ENCODE measurements around the gene PPP1R16B. TPM values are rescaled to one million over a fixed set of nuclear protein-coding genes. Genes with fewer than 3 reads are reported as not detected.

Gene PPP1R16B
- total and polyA plus RNA-seq, 2 of the 8 experiments (the other 6 are each of a cell fraction or from before 2014, with no cell fraction given): 2.6 to 8.9 TPM

- Histone ChIP-seq H4K91ac (replicated peaks; ENCODE audit: insufficient read length, low read length) (no peak overlapping the region), H3K23me2 (ENCODE audit: low read depth, low read length) (peaks cover 2% of the 10 kb centered on the region; the same call in 1 of the 2 replicates), H3K27me3 (replicated peaks in 1 of 4; ENCODE audit: control insufficient read depth in 3 of 4, extremely low read depth in 1 of 4, insufficient read depth in 3 of 4, low read length in 3 of 4) (no peaks in the 10 kb centered on the region), H2BK15ac (ENCODE audit: low read length) (no peak overlapping the region), H3K4ac (replicated peaks; ENCODE audit: insufficient read length, low read depth, low read length) (no peak overlapping the region), H3K4me2 (ENCODE audit: insufficient read depth in 1 of 2, low read depth in 2 of 2, low read length in 2 of 2) (no peak overlapping the region), H3K79me1 (ENCODE audit: low read depth, low read length) (no peaks in the 10 kb centered on the region; the same call in 1 of the 2 replicates), H3K27ac (ENCODE audit: low read depth, low read length) (no peak overlapping the region), H2BK120ac (replicated peaks; ENCODE audit: low read depth, low read length) (no peak overlapping the region), H3K4me3 (ENCODE audit: extremely low read depth in 1 of 4, insufficient read depth in 2 of 4, low read depth in 3 of 4, low read length in 4 of 4) (no peak overlapping the region), H4K8ac (ENCODE audit: extremely low read depth, insufficient read depth, low read length) (no peak overlapping the region), H2BK20ac (ENCODE audit: low read length) (no peak overlapping the region), H2BK12ac (ENCODE audit: low read depth, low read length) (no peak overlapping the region; the same call in 1 of the 2 replicates), H2AK5ac (ENCODE audit: low read depth, low read length) (0 out of 2 replicates have a peak overlapping the region, but pooled peaks have one; percentile 41), H3K56ac (replicated peaks; ENCODE audit: insufficient read length, low read depth, low read length) (no peak overlapping the region), H4K20me1 (replicated peaks in 1 of 2; ENCODE audit: control insufficient read depth in 1 of 2, insufficient read depth in 2 of 2, low read length in 2 of 2) (peaks cover 0 to 2% of the 10 kb centered on the region in 2 experiments), H3K79me2 (ENCODE audit: control insufficient read depth in 1 of 2, insufficient read depth in 2 of 2, low read length in 2 of 2) (no peaks in the 10 kb centered on the region), H3K14ac (ENCODE audit: insufficient read length) (no peak overlapping the region), H2BK5ac (ENCODE audit: low read depth, low read length) (peak overlapping the region; percentile 54; the same call in 1 of the 2 replicates), H3K23ac (ENCODE audit: insufficient read length) (no peak overlapping the region), H3K4me1 (replicated peaks in 1 of 4; ENCODE audit: control insufficient read depth in 3 of 4, insufficient read depth in 4 of 4, low read length in 3 of 4) (peaks cover 0 to 7% (median 2%) of the 10 kb centered on the region in 4 experiments; a peak in 5 of 7 replicates), H3K18ac (ENCODE audit: extremely low read depth, low read length) (no peak overlapping the region), H4K5ac (ENCODE audit: insufficient read length, low read depth, low read length) (no peak overlapping the region), H3K9ac (replicated peaks in 1 of 4; ENCODE audit: extremely low read depth in 1 of 4, low read depth in 3 of 4, low read length in 3 of 4) (no peak overlapping the region), H3K9me3 (ENCODE audit: insufficient read depth in 2 of 2, low read depth in 1 of 2, low read length in 1 of 2) (no peaks in the 10 kb centered on the region), H2AFZ (ENCODE audit: low read length) (no peak overlapping the region), H3K36me3 (ENCODE audit: control insufficient read depth in 2 of 4, insufficient read depth in 4 of 4, low read length in 3 of 4) (no peaks in the 10 kb centered on the region)
- FAIRE-seq: no peak
- ChIA-PET POLR2A (ENCODE audit: partially characterized antibody) (no interaction called here), CTCF (ENCODE audit: partially characterized antibody) (interaction anchor here (0.9 to 7.1 kb wide), 11 partner anchors 10 to 249 kb away, joined by 3 to 79 read pairs (median 4); partner anchors contain the start of genes FAM83D and PPP1R16B)
- no peak for TF ChIP-seq MAFK (IDR thresholded peaks at IDR 0.05; ENCODE audit: low read depth, low read length)
- TF ChIP-seq NRF1 (IDR thresholded peaks at IDR 0.05; ENCODE audit: low read depth, low read length): no peak
- TF ChIP-seq SRF (IDR thresholded peaks at IDR 0.05; ENCODE audit: low read depth, low read length): no peak
- TF ChIP-seq ATF2 (IDR thresholded peaks at IDR 0.05; ENCODE audit: low read length): no peak
- no peak for TF ChIP-seq TAF7 (optimal IDR thresholded peaks at IDR 0.05; ENCODE audit: borderline replicate concordance, low read depth, low read length)
- no peak for TF ChIP-seq CTBP2 (IDR thresholded peaks at IDR 0.05; ENCODE audit: borderline replicate concordance, insufficient read depth, insufficient read length, low read length)
- TF ChIP-seq CHD2 (IDR thresholded peaks at IDR 0.05; ENCODE audit: low read length): no peak
- TF ChIP-seq SIN3A (conservative IDR thresholded peaks at IDR 0.05 in 1 of 2, IDR thresholded peaks at IDR 0.05 in 1 of 2; ENCODE audit: low read depth in 1 of 2, low read length in 2 of 2): no peak
- no peak for TF ChIP-seq CHD1 (IDR thresholded peaks at IDR 0.05; ENCODE audit: low read depth, low read length)
- no peak for TF ChIP-seq BACH1 (IDR thresholded peaks at IDR 0.05; ENCODE audit: low read length)
- no peak for DNase-seq (ENCODE audit: low read depth in 1 of 2, low spot score in 2 of 2)
- WGBS, 2 experiments (ENCODE audit: extremely low coverage in 1 of 2, insufficient coverage in 1 of 2, insufficient read length in 1 of 2, insufficient replicate concordance in 2 of 2, low coverage in 1 of 2, low lambda C conversion rate in 2 of 2, missing lambda C conversion rate in 1 of 2): 70% methylated on average over 2 of the region's 2 CpGs; no CpG with 5 or more reads in 1 of the 2 experiments
Measured at GRCh38 chr20:38882600-38882999, 77.1 kb downstream of the PPP1R16B start.
